Esophagus squamous epithelium (tissue), 4 donors: Measurements from ENCODE around the gene NRG3.

ENCODE experiments used
- POLR2A ChIP-seq, 4 donors: fragments of 450-650 bp; IDR thresholded peaks; one replicate each; pipeline ENCODE4 v1.6.1; 2017; ENCODE audit warnings: antibody characterized with exemption in 4 of 4, mild to moderate bottlenecking in 4 of 4, moderate library complexity in 3 of 4
- TF ChIP-seq, protein P1 (sequence below), 6 experiments: fragments of 450-650 bp in 4 of 6; fragments of 200-600 bp in 2 of 6; sonication (generic) in 2 of 6; IDR thresholded peaks; one replicate each; pipeline ENCODE4 v1.5.1; 2016 to 2019; ENCODE audit warnings: antibody characterized with exemption in 6 of 6, mild to moderate bottlenecking in 4 of 6, moderate library complexity in 4 of 6

- TF ChIP-seq POLR2A (IDR thresholded peaks at IDR 0.05) = no peak
- TF ChIP-seq, protein P1, sequence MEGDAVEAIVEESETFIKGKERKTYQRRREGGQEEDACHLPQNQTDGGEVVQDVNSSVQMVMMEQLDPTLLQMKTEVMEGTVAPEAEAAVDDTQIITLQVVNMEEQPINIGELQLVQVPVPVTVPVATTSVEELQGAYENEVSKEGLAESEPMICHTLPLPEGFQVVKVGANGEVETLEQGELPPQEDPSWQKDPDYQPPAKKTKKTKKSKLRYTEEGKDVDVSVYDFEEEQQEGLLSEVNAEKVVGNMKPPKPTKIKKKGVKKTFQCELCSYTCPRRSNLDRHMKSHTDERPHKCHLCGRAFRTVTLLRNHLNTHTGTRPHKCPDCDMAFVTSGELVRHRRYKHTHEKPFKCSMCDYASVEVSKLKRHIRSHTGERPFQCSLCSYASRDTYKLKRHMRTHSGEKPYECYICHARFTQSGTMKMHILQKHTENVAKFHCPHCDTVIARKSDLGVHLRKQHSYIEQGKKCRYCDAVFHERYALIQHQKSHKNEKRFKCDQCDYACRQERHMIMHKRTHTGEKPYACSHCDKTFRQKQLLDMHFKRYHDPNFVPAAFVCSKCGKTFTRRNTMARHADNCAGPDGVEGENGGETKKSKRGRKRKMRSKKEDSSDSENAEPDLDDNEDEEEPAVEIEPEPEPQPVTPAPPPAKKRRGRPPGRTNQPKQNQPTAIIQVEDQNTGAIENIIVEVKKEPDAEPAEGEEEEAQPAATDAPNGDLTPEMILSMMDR (IDR thresholded peaks at IDR 0.05) = no peak
Measured at GRCh38 chr10:82282782-82283456, 407.9 kb downstream of the NRG3 start.
